Lower leg skin (tissue), 4 donors: ENCODE data around the gene TCERG1L. TPM values are rescaled to one million over a fixed set of nuclear protein-coding genes. Genes with fewer than 3 reads are reported as not detected.
A peak's percentile ranks its signal among the peaks of the same experiment; 100 is the strongest.

Experiments used
- DNase-seq, 2 donors: peaks; one replicate each; pipeline ENCODE4 v3.0.0-alpha.2; 2019; ENCODE audit warnings: low spot score in 2 of 2
- H3K4me3 ChIP-seq: fragments of 200-600 bp; sonication (generic); 2 replicates; pipeline ENCODE4 v1.5.1; 2017; ENCODE audit warnings: mild to moderate bottlenecking, low read depth; ENCODE audit not compliant: poor library complexity, severe bottlenecking
- POLR2A ChIP-seq, 2 donors: fragments of 450-650 bp; IDR thresholded peaks; one replicate each; pipeline ENCODE4 v1.6.1; 2016 to 2017; ENCODE audit warnings: antibody characterized with exemption in 2 of 2, mild to moderate bottlenecking in 1 of 2, moderate library complexity in 1 of 2
- WGBS, 2 donors: methylation state at CpG; one replicate each; pipeline ENCODE4 v1.1.5; 2018; 5-methylcytosine and 5-hydroxymethylcytosine counted together
- intact Hi-C: fragments of 100-400 bp; cut with DNase I; formaldehyde crosslinking; loops from one replicate; pipeline ENCODE4 v1.15.0; 2023; ENCODE audit warnings: low total_unique reads
- total RNA-seq, 4 donors: library from RNA; depleted of rRNA; stranded (reverse); fragments of >200 nt; gene quantifications; one replicate each; pipeline ENCODE4 v1.1.0, GENCODE V29; 2016
- TF ChIP-seq, protein P1 (sequence below), 3 donors: fragments of 450-650 bp; IDR thresholded peaks; one replicate each; pipeline ENCODE4 v1.5.1; 2016; ENCODE audit warnings: antibody characterized with exemption in 3 of 3, mild to moderate bottlenecking in 3 of 3, moderate library complexity in 2 of 3

Gene TCERG1L
- total RNA-seq, 4 donors from 2014 or later: 0.57 to 1.1 (median 0.90) TPM

DNA sequence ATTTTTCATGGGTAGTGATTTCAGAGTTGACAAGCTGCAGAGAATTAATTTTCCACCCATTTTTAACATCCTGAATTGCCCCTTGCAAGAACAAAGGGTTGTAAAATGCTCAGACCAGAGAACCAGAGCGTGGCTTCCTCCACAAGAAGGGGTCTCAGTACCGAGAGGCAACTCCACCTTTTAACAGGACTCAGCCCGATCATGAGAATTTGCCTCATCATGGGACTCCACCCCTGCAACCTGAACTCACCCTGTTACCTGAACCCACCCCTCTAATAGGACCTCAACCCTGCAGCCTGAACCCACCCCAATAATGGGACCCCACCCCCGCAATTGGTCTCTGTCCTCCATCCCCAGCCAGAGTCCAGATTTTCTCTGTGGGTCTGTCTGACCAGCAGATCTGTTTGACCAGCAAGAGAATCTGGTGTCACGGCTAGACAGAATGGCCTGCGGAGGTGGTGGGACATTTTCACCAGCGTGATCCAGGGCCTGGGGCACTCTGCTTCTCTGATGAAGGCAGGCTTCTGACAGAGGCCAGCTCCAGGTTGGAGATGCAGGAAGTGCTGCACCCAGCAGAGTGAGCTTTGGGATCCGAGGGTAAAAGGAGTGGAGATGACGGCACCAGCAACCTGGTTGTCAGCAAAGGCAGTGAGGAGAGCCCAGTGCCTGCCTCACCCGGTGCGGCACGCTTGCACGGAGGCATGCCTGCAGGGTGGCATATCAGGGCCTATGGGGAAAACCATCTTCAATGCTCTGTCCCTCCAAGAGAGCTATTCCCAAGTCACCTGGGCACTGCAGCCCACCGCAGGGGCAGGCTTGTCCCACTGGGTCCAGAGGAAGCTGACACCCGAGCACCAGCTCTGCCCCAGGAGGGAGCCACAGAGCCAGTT is 136.6 kb downstream of the TCERG1L start:
- TF ChIP-seq, protein P1, sequence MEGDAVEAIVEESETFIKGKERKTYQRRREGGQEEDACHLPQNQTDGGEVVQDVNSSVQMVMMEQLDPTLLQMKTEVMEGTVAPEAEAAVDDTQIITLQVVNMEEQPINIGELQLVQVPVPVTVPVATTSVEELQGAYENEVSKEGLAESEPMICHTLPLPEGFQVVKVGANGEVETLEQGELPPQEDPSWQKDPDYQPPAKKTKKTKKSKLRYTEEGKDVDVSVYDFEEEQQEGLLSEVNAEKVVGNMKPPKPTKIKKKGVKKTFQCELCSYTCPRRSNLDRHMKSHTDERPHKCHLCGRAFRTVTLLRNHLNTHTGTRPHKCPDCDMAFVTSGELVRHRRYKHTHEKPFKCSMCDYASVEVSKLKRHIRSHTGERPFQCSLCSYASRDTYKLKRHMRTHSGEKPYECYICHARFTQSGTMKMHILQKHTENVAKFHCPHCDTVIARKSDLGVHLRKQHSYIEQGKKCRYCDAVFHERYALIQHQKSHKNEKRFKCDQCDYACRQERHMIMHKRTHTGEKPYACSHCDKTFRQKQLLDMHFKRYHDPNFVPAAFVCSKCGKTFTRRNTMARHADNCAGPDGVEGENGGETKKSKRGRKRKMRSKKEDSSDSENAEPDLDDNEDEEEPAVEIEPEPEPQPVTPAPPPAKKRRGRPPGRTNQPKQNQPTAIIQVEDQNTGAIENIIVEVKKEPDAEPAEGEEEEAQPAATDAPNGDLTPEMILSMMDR (IDR thresholded peaks at IDR 0.05): no peak
- TF ChIP-seq POLR2A (IDR thresholded peaks at IDR 0.05): no peak
- DNase-seq: peak in 1 of 2 donors; percentile 60
- intact Hi-C loops: no loop called here
- 87 to 90% methylated on average over 15 of the region's 15 CpGs for WGBS, 2 donors
- H3K4me3 ChIP-seq: no peak overlapping the region

DNA sequence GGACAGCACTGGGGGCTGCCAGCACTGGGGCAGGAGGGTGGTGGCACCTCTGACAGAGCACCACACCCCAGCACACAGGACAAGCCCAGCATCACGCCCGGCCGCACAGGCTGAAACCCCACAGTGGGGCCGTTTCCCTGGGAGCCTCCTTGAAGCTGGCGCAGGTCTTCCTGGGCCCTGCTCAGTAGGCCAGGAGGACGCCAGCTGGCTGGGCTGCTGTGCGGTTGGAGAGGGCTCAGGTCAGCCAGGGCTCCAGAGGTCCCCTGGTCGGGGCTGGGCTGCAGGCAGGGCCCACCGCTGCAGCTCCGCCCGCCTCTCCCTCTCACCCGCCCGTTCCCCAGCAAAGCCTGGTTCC is 137.3 kb downstream of the TCERG1L start:
- DNase-seq: peak in 1 of 2 donors; percentile 54
- WGBS, 2 donors: 76 to 87% methylated on average over 5 to 10 of the region's 13 CpGs
- no peak overlapping the region for H3K4me3 ChIP-seq
- no peak for TF ChIP-seq POLR2A (IDR thresholded peaks at IDR 0.05)
- TF ChIP-seq, protein P1 (IDR thresholded peaks at IDR 0.05): no peak
- intact Hi-C loops: no loop called here

DNA sequence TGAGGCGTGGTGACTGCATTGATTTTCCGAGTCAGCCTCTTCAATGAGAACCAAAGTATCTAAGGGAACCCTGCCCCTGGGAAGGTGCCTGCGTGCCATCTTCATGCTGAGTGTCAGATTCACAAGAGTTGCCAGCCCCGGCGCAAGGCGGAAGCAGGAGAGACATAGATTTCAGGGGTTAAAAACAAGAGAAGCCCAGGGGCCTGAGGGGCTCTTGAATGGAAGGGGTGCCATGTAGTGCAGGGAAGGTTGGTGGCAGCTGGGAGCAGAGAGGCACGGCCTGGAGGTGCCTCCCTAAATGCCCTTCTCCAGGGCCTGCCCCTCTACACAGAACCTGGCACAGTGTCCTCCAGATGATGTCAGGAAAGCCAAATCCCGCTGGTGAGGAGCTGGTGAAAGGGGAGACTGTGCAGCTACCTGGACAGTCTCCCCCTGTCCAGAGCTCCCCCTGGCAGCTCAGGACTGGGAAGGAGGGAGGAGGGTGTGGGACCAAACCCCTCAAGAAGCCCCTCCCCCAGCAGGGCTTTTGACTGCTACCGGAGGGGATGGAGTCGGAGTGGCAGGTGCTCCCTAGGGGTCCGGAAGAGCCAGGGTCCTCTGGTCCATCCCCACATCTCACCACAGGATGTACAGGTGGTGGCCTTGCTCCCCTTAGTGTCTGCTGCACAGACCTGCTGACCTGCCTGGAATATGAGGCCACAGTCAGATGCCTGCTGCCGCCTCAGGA is 137.9 kb downstream of the TCERG1L start:
- no peak overlapping the region for H3K4me3 ChIP-seq
- TF ChIP-seq, protein P1 (IDR thresholded peaks at IDR 0.05): no peak
- TF ChIP-seq POLR2A (IDR thresholded peaks at IDR 0.05): no peak
- intact Hi-C loops: no loop called here
- DNase-seq: peak in 1 of 2 donors; percentile 48
- WGBS, 2 donors: 83 to 90% methylated on average over 11 to 12 of the region's 12 CpGs

DNA sequence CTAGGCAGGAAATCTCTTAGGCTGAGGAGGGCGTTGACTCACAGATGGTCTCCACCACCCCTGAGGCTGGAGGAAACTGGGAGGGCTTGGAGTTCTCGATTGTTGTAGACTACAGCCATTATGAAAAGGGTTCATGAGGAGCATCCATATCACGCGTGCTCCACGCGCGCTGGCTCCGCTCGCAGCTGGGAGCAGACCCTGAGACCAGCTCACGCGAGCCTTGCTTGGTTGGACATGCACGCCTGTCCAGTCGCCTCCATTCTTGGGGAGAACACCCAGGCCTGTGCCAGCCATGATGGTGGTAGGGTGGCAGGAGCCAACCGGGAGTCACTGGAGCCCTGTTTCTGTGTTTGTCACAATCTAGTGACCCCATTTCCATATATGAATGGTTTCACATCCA is 139.1 kb downstream of the TCERG1L start:
- WGBS, 2 donors: 85% methylated on average over 14 of the region's 14 CpGs
- TF ChIP-seq POLR2A (IDR thresholded peaks at IDR 0.05): no peak
- TF ChIP-seq, protein P1 (IDR thresholded peaks at IDR 0.05): no peak
- H3K4me3 ChIP-seq: no peak overlapping the region
- intact Hi-C loops: no loop called here
- DNase-seq: peak in 1 of 2 donors; percentile 34

DNA sequence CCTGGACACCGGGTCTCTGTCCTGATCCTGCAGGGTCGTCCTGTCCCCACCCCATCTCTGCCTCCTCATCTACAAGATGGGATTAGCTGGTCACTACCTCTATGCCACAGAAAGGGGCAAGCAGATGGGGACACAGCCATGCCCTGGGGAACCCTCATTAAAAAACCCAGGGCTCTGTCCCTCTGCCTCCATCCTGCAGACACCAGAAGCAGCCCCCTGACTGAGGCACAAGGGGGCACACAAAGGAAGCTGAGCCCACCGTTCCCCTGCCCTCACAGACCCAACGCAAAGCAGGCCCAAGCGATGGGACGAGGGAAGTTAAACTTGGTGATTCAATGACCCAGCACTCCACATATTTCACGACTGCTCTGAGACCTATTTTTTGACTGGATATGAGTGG is 142.4 kb downstream of the TCERG1L start:
- H3K4me3 ChIP-seq: no peak overlapping the region
- TF ChIP-seq POLR2A (IDR thresholded peaks at IDR 0.05): no peak
- TF ChIP-seq, protein P1 (IDR thresholded peaks at IDR 0.05): no peak
- 87 to 91% methylated on average over 7 of the region's 7 CpGs for WGBS, 2 donors
- intact Hi-C loops: no loop called here
- peak in 1 of 2 donors; percentile 73 for DNase-seq
